ENCODE results near the gene NEK9. TPM values are rescaled to one million over a fixed set of nuclear protein-coding genes. Genes with fewer than 3 reads are reported as not detected.
A peak's percentile ranks its signal among the peaks of the same experiment; 100 is the strongest.

The NEK9 gene
- total RNA-seq, 1 donor from 2014 or later: 25.9 TPM

GRCh38 chr14:75142494-75142893, 15.6 kb upstream of the NEK9 start:
- no peaks in the 10 kb centered on the region for H3F3A ChIP-seq (ENCODE audit: low read depth)
- H3K27ac Mint-ChIP-seq: no peak overlapping the region
- peaks cover 16% of the 10 kb centered on the region for H3K36me3 Mint-ChIP-seq
- peaks cover 10% of the 10 kb centered on the region for H3K4me1 Mint-ChIP-seq
- no peak overlapping the region for H3K9ac ChIP-seq
- peaks cover 69% of the 10 kb centered on the region for H3K79me2 ChIP-seq (ENCODE audit: low read depth)
- no peak for DNase-seq (ENCODE audit: low spot score)
- H3K9me3 Mint-ChIP-seq: no peaks in the 10 kb centered on the region
- H4K20me1 ChIP-seq (ENCODE audit: low read depth): peaks cover 9% of the 10 kb centered on the region
- peaks cover 6% of the 10 kb centered on the region for H3K4me1 ChIP-seq
- no peak overlapping the region for H3K4me3 ChIP-seq
- peaks cover 7% of the 10 kb centered on the region for H3K36me3 ChIP-seq
- H3K4me2 ChIP-seq: no peak overlapping the region
- H3K9me3 ChIP-seq (ENCODE audit: low read depth): no peaks in the 10 kb centered on the region
- no peak overlapping the region for H3K27ac ChIP-seq
- TF ChIP-seq EZH2phosphoT487 (IDR thresholded peaks at IDR 0.05): no peak
- H3K27me3 Mint-ChIP-seq (ENCODE audit: insufficient read depth, low read depth): no peaks in the 10 kb centered on the region
- no peak overlapping the region for H2AFZ ChIP-seq (replicated peaks)
- H3K27me3 ChIP-seq: no peaks in the 10 kb centered on the region
- no peak overlapping the region for H3K4me3 Mint-ChIP-seq

DNA sequence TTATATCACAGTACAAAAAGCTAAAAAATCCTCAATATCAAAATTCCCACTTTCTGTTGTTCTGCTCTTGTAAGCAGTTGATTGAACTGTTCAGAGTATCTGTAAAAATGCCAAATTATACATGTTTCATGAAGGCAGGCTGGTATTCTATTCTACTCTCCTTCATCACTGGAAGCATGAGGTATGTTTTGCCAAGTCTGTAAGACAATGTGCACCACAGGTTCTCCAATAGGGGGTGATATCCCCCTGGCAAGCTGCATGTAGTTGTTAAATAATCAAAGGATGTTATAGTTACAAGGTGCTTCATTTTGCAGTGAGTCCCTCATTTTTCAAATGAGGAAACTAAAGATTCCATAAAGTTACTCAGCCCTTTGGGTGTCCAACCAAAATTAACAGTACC, 15.1 kb upstream of the NEK9 start:
- Histone ChIP-seq H3K27ac (no peak overlapping the region), H3F3A (ENCODE audit: low read depth) (no peaks in the 10 kb centered on the region), H4K20me1 (ENCODE audit: low read depth) (peaks cover 9% of the 10 kb centered on the region), H3K4me3 (no peak overlapping the region), H2AFZ (replicated peaks) (no peak overlapping the region), H3K9me3 (ENCODE audit: low read depth) (no peaks in the 10 kb centered on the region), H3K4me2 (no peak overlapping the region), H3K79me2 (ENCODE audit: low read depth) (peaks cover 69% of the 10 kb centered on the region), H3K36me3 (peaks cover 7% of the 10 kb centered on the region), H3K4me1 (peaks cover 3% of the 10 kb centered on the region), H3K27me3 (no peaks in the 10 kb centered on the region), H3K9ac (no peak overlapping the region)
- no peak overlapping the region for H3K4me3 Mint-ChIP-seq
- DNase-seq (ENCODE audit: low spot score): peak; percentile 24
- H3K27me3 Mint-ChIP-seq (ENCODE audit: insufficient read depth, low read depth): no peaks in the 10 kb centered on the region
- no peak overlapping the region for H3K27ac Mint-ChIP-seq
- peaks cover 7% of the 10 kb centered on the region for H3K4me1 Mint-ChIP-seq
- TF ChIP-seq EZH2phosphoT487 (IDR thresholded peaks at IDR 0.05) (no peak), EZH2 (IDR thresholded peaks at IDR 0.05) (no peak)
- TF ChIP-seq, protein P1, sequence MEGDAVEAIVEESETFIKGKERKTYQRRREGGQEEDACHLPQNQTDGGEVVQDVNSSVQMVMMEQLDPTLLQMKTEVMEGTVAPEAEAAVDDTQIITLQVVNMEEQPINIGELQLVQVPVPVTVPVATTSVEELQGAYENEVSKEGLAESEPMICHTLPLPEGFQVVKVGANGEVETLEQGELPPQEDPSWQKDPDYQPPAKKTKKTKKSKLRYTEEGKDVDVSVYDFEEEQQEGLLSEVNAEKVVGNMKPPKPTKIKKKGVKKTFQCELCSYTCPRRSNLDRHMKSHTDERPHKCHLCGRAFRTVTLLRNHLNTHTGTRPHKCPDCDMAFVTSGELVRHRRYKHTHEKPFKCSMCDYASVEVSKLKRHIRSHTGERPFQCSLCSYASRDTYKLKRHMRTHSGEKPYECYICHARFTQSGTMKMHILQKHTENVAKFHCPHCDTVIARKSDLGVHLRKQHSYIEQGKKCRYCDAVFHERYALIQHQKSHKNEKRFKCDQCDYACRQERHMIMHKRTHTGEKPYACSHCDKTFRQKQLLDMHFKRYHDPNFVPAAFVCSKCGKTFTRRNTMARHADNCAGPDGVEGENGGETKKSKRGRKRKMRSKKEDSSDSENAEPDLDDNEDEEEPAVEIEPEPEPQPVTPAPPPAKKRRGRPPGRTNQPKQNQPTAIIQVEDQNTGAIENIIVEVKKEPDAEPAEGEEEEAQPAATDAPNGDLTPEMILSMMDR (IDR thresholded peaks at IDR 0.05): peak; percentile 53
- H3K36me3 Mint-ChIP-seq: peaks cover 16% of the 10 kb centered on the region
- H3K9me3 Mint-ChIP-seq: no peaks in the 10 kb centered on the region

DNA sequence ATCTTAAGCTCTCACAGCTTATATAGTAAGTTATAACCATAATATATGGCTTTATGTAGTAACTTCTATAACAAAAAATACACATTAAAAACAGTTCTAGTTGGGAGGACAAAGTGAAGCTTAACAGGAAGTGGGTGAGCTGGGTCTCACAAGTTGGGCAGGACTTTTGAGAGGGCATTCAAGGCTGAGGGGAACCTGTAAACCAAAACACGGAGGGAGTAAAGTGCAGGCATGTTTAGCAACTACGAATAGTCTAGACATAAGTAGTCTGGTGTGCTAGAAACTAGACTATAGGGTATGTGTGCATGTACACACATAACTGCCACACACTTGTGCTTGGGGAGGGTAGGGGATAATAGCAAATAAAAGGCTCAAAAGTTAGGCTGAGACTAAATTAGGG, 14.2 kb upstream of the NEK9 start:
- Histone ChIP-seq H3K4me3 (no peak overlapping the region), H3F3A (ENCODE audit: low read depth) (no peaks in the 10 kb centered on the region), H3K36me3 (no peaks in the 10 kb centered on the region), H3K27ac (no peak overlapping the region), H3K79me2 (ENCODE audit: low read depth) (peaks cover 63% of the 10 kb centered on the region), H3K4me1 (peaks cover 3% of the 10 kb centered on the region), H3K9me3 (ENCODE audit: low read depth) (no peaks in the 10 kb centered on the region), H3K4me2 (no peak overlapping the region), H3K9ac (no peak overlapping the region), H2AFZ (replicated peaks) (no peak overlapping the region), H3K27me3 (no peaks in the 10 kb centered on the region), H4K20me1 (ENCODE audit: low read depth) (peaks cover 9% of the 10 kb centered on the region)
- Mint-ChIP-seq H3K4me3 (no peak overlapping the region), H3K9me3 (no peaks in the 10 kb centered on the region), H3K27ac (no peak overlapping the region), H3K4me1 (peaks cover under 1% of the 10 kb centered on the region), H3K36me3 (peaks cover 18% of the 10 kb centered on the region), H3K27me3 (ENCODE audit: insufficient read depth, low read depth) (no peaks in the 10 kb centered on the region)
- TF ChIP-seq EZH2phosphoT487 (IDR thresholded peaks at IDR 0.05): no peak
- TF ChIP-seq, protein P1 (IDR thresholded peaks at IDR 0.05): no peak
- no peak for TF ChIP-seq EZH2 (IDR thresholded peaks at IDR 0.05)
- no peak for DNase-seq (ENCODE audit: low spot score)

- peaks cover 3% of the 10 kb centered on the region for H3K4me1 ChIP-seq
- H3F3A ChIP-seq (ENCODE audit: low read depth): no peaks in the 10 kb centered on the region
- no peaks in the 10 kb centered on the region for H3K36me3 ChIP-seq
- no peaks in the 10 kb centered on the region for H3K4me1 Mint-ChIP-seq
- H3K36me3 Mint-ChIP-seq: peaks cover 21% of the 10 kb centered on the region
- H3K27ac ChIP-seq: no peak overlapping the region
- H3K4me2 ChIP-seq: no peak overlapping the region
- H3K9ac ChIP-seq: no peak overlapping the region
- H3K27ac Mint-ChIP-seq: no peak overlapping the region
- no peaks in the 10 kb centered on the region for H3K9me3 Mint-ChIP-seq
- H3K27me3 ChIP-seq: no peaks in the 10 kb centered on the region
- no peak overlapping the region for H3K4me3 ChIP-seq
- no peak for TF ChIP-seq EZH2 (IDR thresholded peaks at IDR 0.05)
- TF ChIP-seq, protein P1 (IDR thresholded peaks at IDR 0.05): no peak
- TF ChIP-seq EZH2phosphoT487 (IDR thresholded peaks at IDR 0.05): no peak
- H3K27me3 Mint-ChIP-seq (ENCODE audit: insufficient read depth, low read depth): no peaks in the 10 kb centered on the region
- no peak overlapping the region for H2AFZ ChIP-seq (replicated peaks)
- no peak overlapping the region for H3K4me3 Mint-ChIP-seq
- H3K79me2 ChIP-seq (ENCODE audit: low read depth): peaks cover 61% of the 10 kb centered on the region
- peaks cover 9% of the 10 kb centered on the region for H4K20me1 ChIP-seq (ENCODE audit: low read depth)
- no peaks in the 10 kb centered on the region for H3K9me3 ChIP-seq (ENCODE audit: low read depth)
- no peak for DNase-seq (ENCODE audit: low spot score)
Measured at GRCh38 chr14:75140620-75141019, 13.8 kb upstream of the NEK9 start.

Measured in neural progenitor cell (in vitro differentiated cells).